Neural progenitor cell (in vitro differentiated cells): ENCODE measurements around the gene CACUL1. TPM values are rescaled to one million over a fixed set of nuclear protein-coding genes. Genes with fewer than 3 reads are reported as not detected.
A peak's percentile ranks its signal among the peaks of the same experiment; 100 is the strongest.

ENCODE experiments used
- DNase-seq: peaks from one replicate; pipeline ENCODE4 v3.0.0-alpha.2; 2016; ENCODE audit warnings: low spot score
- H2AFZ ChIP-seq: fragments of 200-600 bp; sonication (generic); replicated peaks from 2 replicates; pipeline ENCODE4 v1.6.1; 2016; ENCODE audit warnings: antibody characterized with exemption
- H3F3A ChIP-seq: fragments of 200-600 bp; sonication (generic); 2 replicates; pipeline ENCODE4 v1.6.1; 2016; ENCODE audit warnings: antibody characterized with exemption, low read depth
- H3K27ac ChIP-seq: fragments of 200-600 bp; sonication (generic); 2 replicates; pipeline ENCODE4 v1.5.1; 2016; ENCODE audit warnings: mild to moderate bottlenecking
- H3K27me3 ChIP-seq: fragments of 200-600 bp; sonication (generic); 2 replicates; pipeline ENCODE4 v1.6.1; 2016; ENCODE audit warnings: mild to moderate bottlenecking, moderate library complexity
- H3K36me3 ChIP-seq: fragments of 200-600 bp; sonication (generic); 2 replicates; pipeline ENCODE4 v1.5.1; 2016
- H3K4me1 ChIP-seq: fragments of 200-600 bp; sonication (generic); 2 replicates; pipeline ENCODE4 v1.6.1; 2016; ENCODE audit warnings: mixed run types
- H3K4me2 ChIP-seq: fragments of 200-600 bp; sonication (generic); 2 replicates; pipeline ENCODE4 v1.6.1; 2016
- H3K4me3 ChIP-seq: fragments of 200-600 bp; sonication (generic); 2 replicates; pipeline ENCODE4 v1.5.1; 2016
- H3K79me2 ChIP-seq: fragments of 200-600 bp; sonication (generic); 2 replicates; pipeline ENCODE4 v1.6.1; 2016; ENCODE audit warnings: low read depth
- H3K9ac ChIP-seq: fragments of 200-600 bp; sonication (generic); 2 replicates; pipeline ENCODE4 v1.6.1; 2016
- H3K9me3 ChIP-seq: fragments of 200-600 bp; sonication (generic); 2 replicates; pipeline ENCODE4 v1.5.1; 2016; ENCODE audit warnings: low read depth
- H4K20me1 ChIP-seq: fragments of 200-600 bp; sonication (generic); 2 replicates; pipeline ENCODE4 v1.6.1; 2016; ENCODE audit warnings: low read depth
- H3K27ac Mint-ChIP-seq: 3 replicates; pipeline ENCODE4 v1.8.0; 2021; ENCODE audit warnings: mixed read lengths
- H3K27me3 Mint-ChIP-seq: 2 replicates; pipeline ENCODE4 v1.8.0; 2022; ENCODE audit warnings: low read depth, mild to moderate bottlenecking, inconsistent platforms, moderate library complexity, mixed read lengths; ENCODE audit not compliant: insufficient read depth
- H3K36me3 Mint-ChIP-seq: 3 replicates; pipeline ENCODE4 v1.8.0; 2021; ENCODE audit warnings: mixed read lengths
- H3K4me1 Mint-ChIP-seq: 3 replicates; pipeline ENCODE4 v1.8.0; 2021; ENCODE audit warnings: mixed read lengths
- H3K4me3 Mint-ChIP-seq: 3 replicates; pipeline ENCODE4 v1.8.0; 2021; ENCODE audit warnings: mild to moderate bottlenecking, moderate library complexity, mixed read lengths
- H3K9me3 Mint-ChIP-seq: 3 replicates; pipeline ENCODE4 v1.8.0; 2020; ENCODE audit warnings: mixed read lengths
- CTCF ChIP-seq: fragments of 200-600 bp; sonication (generic); IDR thresholded peaks from 2 replicates; pipeline ENCODE4 v1.5.1; 2017; ENCODE audit warnings: antibody characterized with exemption, mild to moderate bottlenecking
- EZH2 ChIP-seq: fragments of 200-600 bp; sonication (generic); IDR thresholded peaks from 2 replicates; pipeline ENCODE4 v1.6.1; 2017; ENCODE audit warnings: antibody characterized with exemption, mild to moderate bottlenecking, moderate library complexity
- EZH2phosphoT487 ChIP-seq: fragments of 200-600 bp; sonication (generic); IDR thresholded peaks from 2 replicates; pipeline ENCODE4 v1.6.1; 2017; ENCODE audit warnings: antibody characterized with exemption
- total RNA-seq: library from RNA; depleted of rRNA; stranded (reverse); fragments of >200 nt; gene quantifications from 2 replicates; pipeline ENCODE4 v1.2.3, GENCODE V29; 2015; ENCODE audit warnings: low replicate concordance

The CACUL1 gene
- total RNA-seq, 1 donor from 2014 or later: 38.8 TPM

DNA sequence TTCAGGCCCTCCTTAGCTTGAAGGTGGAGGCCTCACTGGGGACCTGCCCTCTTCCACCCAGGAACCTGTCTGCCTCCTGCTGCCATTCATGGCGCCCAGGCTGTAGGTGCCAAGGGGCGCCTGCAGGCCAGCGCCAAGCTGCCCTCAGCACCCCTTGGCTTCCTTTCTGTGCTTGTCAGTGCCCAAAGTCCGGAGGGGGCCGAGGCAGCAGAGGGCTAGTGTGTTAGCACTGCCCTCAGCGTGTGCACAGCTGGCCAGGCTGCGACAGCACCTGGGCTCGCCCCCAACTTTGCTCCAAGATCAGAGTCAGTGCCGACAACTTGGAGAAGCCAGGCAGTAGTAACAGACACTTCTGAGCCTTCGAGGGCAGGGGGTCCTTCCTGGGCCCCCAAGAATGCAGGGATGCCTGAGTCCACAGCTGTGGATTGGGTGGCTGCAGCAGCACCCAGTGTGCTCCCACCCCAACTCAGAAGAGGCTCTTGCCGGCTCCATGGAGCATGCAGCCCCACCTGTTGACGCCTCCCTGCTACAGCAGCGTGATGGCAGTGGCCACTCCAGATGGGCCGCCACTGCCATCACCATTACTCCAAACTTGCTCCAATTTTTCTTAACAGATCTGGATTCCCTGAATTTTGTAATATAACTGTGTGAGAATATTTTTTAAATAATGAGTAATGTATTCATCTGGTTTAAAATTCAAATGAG, 41.7 kb downstream of the CACUL1 start:
- H3K9ac ChIP-seq: no peak overlapping the region
- Mint-ChIP-seq H3K4me3 (no peak overlapping the region), H3K36me3 (peaks cover 12% of the 10 kb centered on the region), H3K9me3 (no peaks in the 10 kb centered on the region), H3K27ac (no peak overlapping the region), H3K4me1 (no peaks in the 10 kb centered on the region), H3K27me3 (peaks cover 2% of the 10 kb centered on the region)
- peaks cover 27% of the 10 kb centered on the region for H3K79me2 ChIP-seq
- peaks cover 10% of the 10 kb centered on the region for H4K20me1 ChIP-seq
- no peaks in the 10 kb centered on the region for H3K27me3 ChIP-seq
- H3K4me2 ChIP-seq: no peak overlapping the region
- TF ChIP-seq EZH2 (no peak), CTCF (peak; percentile 64), EZH2phosphoT487 (no peak)
- no peaks in the 10 kb centered on the region for H3K36me3 ChIP-seq
- peaks cover 10% of the 10 kb centered on the region for H3K4me1 ChIP-seq
- H2AFZ ChIP-seq: no peak overlapping the region
- no peak overlapping the region for H3K27ac ChIP-seq
- H3K4me3 ChIP-seq: no peak overlapping the region
- peak; percentile 49 for DNase-seq
- H3F3A ChIP-seq: no peaks in the 10 kb centered on the region
- no peaks in the 10 kb centered on the region for H3K9me3 ChIP-seq

DNA sequence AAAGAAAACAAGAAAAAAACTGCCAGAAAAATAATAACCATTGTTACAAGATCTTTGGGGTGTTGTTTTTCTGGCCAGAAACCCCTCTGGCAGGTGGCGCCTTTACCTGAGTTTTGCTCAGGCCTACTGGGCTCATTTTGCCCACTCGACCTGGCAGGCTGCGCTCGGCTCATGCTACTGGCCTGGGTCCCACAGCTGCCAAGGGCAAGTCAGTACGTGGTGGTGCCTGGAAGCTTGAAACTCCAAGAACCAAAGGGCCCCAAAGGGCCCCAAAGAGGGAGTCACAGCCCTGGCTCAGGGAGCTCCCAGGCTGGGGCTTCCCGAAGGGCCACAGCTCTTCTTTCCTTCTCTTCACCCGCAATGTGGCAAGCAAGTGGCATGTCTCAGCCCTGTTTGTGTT, 42.7 kb downstream of the CACUL1 start:
- Histone ChIP-seq H4K20me1 (peaks cover 10% of the 10 kb centered on the region), H3K4me2 (no peak overlapping the region), H2AFZ (no peak overlapping the region), H3K9ac (no peak overlapping the region), H3K36me3 (no peaks in the 10 kb centered on the region), H3K4me3 (no peak overlapping the region), H3K4me1 (peaks cover 10% of the 10 kb centered on the region), H3K27ac (no peak overlapping the region), H3K27me3 (no peaks in the 10 kb centered on the region), H3K79me2 (peaks cover 24% of the 10 kb centered on the region), H3K9me3 (no peaks in the 10 kb centered on the region), H3F3A (peaks cover 3% of the 10 kb centered on the region)
- TF ChIP-seq CTCF (no peak), EZH2phosphoT487 (no peak), EZH2 (no peak)
- Mint-ChIP-seq H3K9me3 (no peaks in the 10 kb centered on the region), H3K36me3 (peaks cover 13% of the 10 kb centered on the region), H3K4me1 (no peaks in the 10 kb centered on the region), H3K27ac (no peak overlapping the region), H3K27me3 (peaks cover 2% of the 10 kb centered on the region), H3K4me3 (no peak overlapping the region)
- no peak for DNase-seq

GRCh38 chr10:118710487-118710886, 44.3 kb downstream of the CACUL1 start:
- no peak overlapping the region for H3K9ac ChIP-seq
- peaks cover 13% of the 10 kb centered on the region for H3F3A ChIP-seq
- H4K20me1 ChIP-seq: peaks cover 10% of the 10 kb centered on the region
- H3K4me1 Mint-ChIP-seq: no peaks in the 10 kb centered on the region
- no peak overlapping the region for H3K4me2 ChIP-seq
- no peaks in the 10 kb centered on the region for H3K36me3 ChIP-seq
- H3K36me3 Mint-ChIP-seq: peaks cover 16% of the 10 kb centered on the region
- H3K27me3 ChIP-seq: no peaks in the 10 kb centered on the region
- no peak overlapping the region for H3K27ac ChIP-seq
- no peaks in the 10 kb centered on the region for H3K9me3 ChIP-seq
- peaks cover 15% of the 10 kb centered on the region for H3K4me1 ChIP-seq
- H3K9me3 Mint-ChIP-seq: no peaks in the 10 kb centered on the region
- H3K27ac Mint-ChIP-seq: peak overlapping the region; percentile 38
- no peak overlapping the region for H3K4me3 ChIP-seq
- TF ChIP-seq CTCF (no peak), EZH2phosphoT487 (no peak), EZH2 (no peak)
- peaks cover 20% of the 10 kb centered on the region for H3K79me2 ChIP-seq
- H3K27me3 Mint-ChIP-seq: peaks cover 2% of the 10 kb centered on the region
- no peak overlapping the region for H3K4me3 Mint-ChIP-seq
- no peak overlapping the region for H2AFZ ChIP-seq
- DNase-seq: no peak
